SK-N-SH (cell line): ENCODE data around the gene TNRC6C. TPM values are rescaled to one million over a fixed set of nuclear protein-coding genes. Genes with fewer than 3 reads are reported as not detected.

Experiments
- CTCF ChIA-PET: fragments of 300-600, 350-600 bp; formaldehyde crosslinking; extraction: SDS; loops from one replicate; lab custom pipeline; 2021; lab: Yijun Ruan, JAX
- POLR2A ChIA-PET: fragments of 350-600 bp; sonication (Branson Sonifier 250); formaldehyde crosslinking; extraction: SDS; loops from one replicate; lab custom pipeline; 2020; ENCODE audit warnings: antibody characterized with exemption, inconsistent platforms; lab: Yijun Ruan, JAX
- DNase-seq: peaks from one replicate; pipeline ENCODE4 v3.0.0; 2012
- H2AFZ ChIP-seq: fragments of 200-600 bp; sonication (generic); 2 replicates; pipeline ENCODE4 v1.8.1; 2016; ENCODE audit warnings: antibody characterized with exemption, mild to moderate bottlenecking, low read depth
- H3F3A ChIP-seq: fragments of 200-600 bp; sonication (generic); replicated peaks from 2 replicates; pipeline ENCODE3; 2016; ENCODE audit warnings: antibody characterized with exemption, mild to moderate bottlenecking; ENCODE audit not compliant: insufficient read depth
- H3K27ac ChIP-seq, 2 experiments: fragments of 200-500 bp in 1 of 2; fragments of 200-600 bp in 1 of 2; sonication (Bioruptor generic) in 1 of 2; sonication (generic), shearing (Covaris generic) in 1 of 2; 2 replicates each; pipeline versions ENCODE4 v1.5.1 to v1.6.1; 2014 to 2016; ENCODE audit warnings: low read depth in 2 of 2, inconsistent platforms in 1 of 2, low read length in 1 of 2, mild to moderate bottlenecking in 1 of 2, mixed read lengths in 1 of 2
- H3K27me3 ChIP-seq: fragments of 200-600 bp; sonication (generic), shearing (Covaris generic); 2 replicates; pipeline ENCODE4 v1.6.1; 2016; ENCODE audit warnings: mixed run types; ENCODE audit not compliant: insufficient read depth
- H3K36me3 ChIP-seq, 2 experiments: fragments of 200-500 bp in 1 of 2; fragments of 200-600 bp in 1 of 2; sonication (Bioruptor generic) in 1 of 2; sonication (generic) in 1 of 2; replicated peaks in 1 of 2; 2 replicates each; pipeline versions ENCODE3 to v1.5.1; 2014 to 2016; ENCODE audit warnings: low read length in 1 of 2, mild to moderate bottlenecking in 1 of 2; ENCODE audit not compliant: insufficient read depth in 2 of 2, control insufficient read depth in 1 of 2
- H3K4me1 ChIP-seq, 2 experiments: fragments of 200-500 bp in 1 of 2; fragments of 200-600 bp in 1 of 2; sonication (Bioruptor generic) in 1 of 2; sonication (generic), shearing (Covaris generic) in 1 of 2; 2 replicates each; pipeline versions ENCODE4 v1.5.1 to v1.6.1; 2014 to 2016; ENCODE audit warnings: low read depth in 1 of 2, low read length in 1 of 2, mixed run types in 1 of 2; ENCODE audit not compliant: insufficient read depth in 2 of 2, control insufficient read depth in 1 of 2
- H3K4me2 ChIP-seq: fragments of 200-600 bp; sonication (generic), shearing (Covaris generic); 2 replicates; pipeline ENCODE4 v1.6.1; 2017; ENCODE audit warnings: mixed run types
- H3K4me3 ChIP-seq, 2 experiments: fragments of 200-500 bp in 1 of 2; fragments of 200-600 bp in 1 of 2; sonication (Bioruptor generic) in 1 of 2; sonication (generic), shearing (Covaris generic) in 1 of 2; 2 replicates each; pipeline versions ENCODE4 v1.5.1 to v1.8.1; 2014 to 2016; ENCODE audit warnings: low read depth in 2 of 2, inconsistent platforms in 1 of 2, low read length in 1 of 2, mild to moderate bottlenecking in 1 of 2, mixed read lengths in 1 of 2, moderate library complexity in 1 of 2
- H3K79me2 ChIP-seq: fragments of 200-600 bp; sonication (generic); 2 replicates; pipeline ENCODE4 v1.8.1; 2017; ENCODE audit warnings: mild to moderate bottlenecking; ENCODE audit not compliant: insufficient read depth
- H3K9ac ChIP-seq: fragments of 200-600 bp; sonication (generic); 2 replicates; pipeline ENCODE4 v1.6.1; 2017; ENCODE audit warnings: mixed run types
- H3K9me2 ChIP-seq: fragments of 200-600 bp; sonication (generic); 2 replicates; pipeline ENCODE4 v1.6.1; 2017; ENCODE audit warnings: mixed run types
- H3K9me3 ChIP-seq: fragments of 200-600 bp; sonication (generic); 2 replicates; pipeline ENCODE4 v1.6.1; 2017; ENCODE audit warnings: mixed run types, mild to moderate bottlenecking, moderate library complexity
- H4K20me1 ChIP-seq: fragments of 200-600 bp; sonication (generic); 2 replicates; pipeline ENCODE4 v1.6.1; 2017; ENCODE audit warnings: mild to moderate bottlenecking, mixed run types; ENCODE audit not compliant: insufficient read depth
- ELF1 ChIP-seq: IDR thresholded peaks from 2 replicates; pipeline ENCODE4 v1.4.0; 2012
- EP300 ChIP-seq, 2 experiments: IDR thresholded peaks; 2 replicates each; pipeline versions ENCODE4 v1.4.0 to v1.6.1; 2012; ENCODE audit warnings: borderline replicate concordance in 1 of 2, low read depth in 1 of 2, low read length in 1 of 2
- FOSL2 ChIP-seq: IDR thresholded peaks from 2 replicates; pipeline ENCODE4 v1.4.0; 2012; ENCODE audit warnings: low read depth, mild to moderate bottlenecking, moderate library complexity, borderline replicate concordance
- GATA2 ChIP-seq: sonication (generic); formaldehyde crosslinking; IDR thresholded peaks from 2 replicates; pipeline ENCODE4 v1.5.0; 2020; ENCODE audit warnings: mild to moderate bottlenecking, missing genetic modification reagents
- IRF3 ChIP-seq: fragments of 150-350 bp; IDR thresholded peaks from 2 replicates; pipeline ENCODE4 v1.6.1; 2016; ENCODE audit warnings: mild to moderate bottlenecking, low read depth, low read length
- MAX ChIP-seq: IDR thresholded peaks from 2 replicates; pipeline ENCODE4 v1.4.0; 2012; ENCODE audit warnings: low read depth
- MEF2A ChIP-seq: IDR thresholded peaks from 2 replicates; pipeline ENCODE4 v1.4.0; 2012; ENCODE audit warnings: low read depth, borderline replicate concordance
- PBX3 ChIP-seq: IDR thresholded peaks from 2 replicates; pipeline ENCODE4; 2012
- RAD21 ChIP-seq: IDR thresholded peaks from 2 replicates; pipeline ENCODE4 v1.6.1; 2012; ENCODE audit warnings: mild to moderate bottlenecking, low read length
- REST ChIP-seq: IDR thresholded peaks from 2 replicates; pipeline ENCODE4 v1.6.1; 2012; ENCODE audit warnings: mild to moderate bottlenecking, low read depth, low read length, moderate library complexity
- SIN3A ChIP-seq: IDR thresholded peaks from 2 replicates; pipeline ENCODE4 v1.6.1; 2012; ENCODE audit warnings: low read depth, mild to moderate bottlenecking, low read length, moderate library complexity, borderline replicate concordance
- SMC3 ChIP-seq: IDR thresholded peaks from 2 replicates; pipeline ENCODE4 v1.6.1; 2012; ENCODE audit warnings: low read depth, low read length, improper control_type of control experiment
- TAF1 ChIP-seq: IDR thresholded peaks from 2 replicates; pipeline ENCODE4 v1.6.1; 2012; ENCODE audit warnings: low read depth, mild to moderate bottlenecking, low read length, moderate library complexity, borderline replicate concordance
- TCF12 ChIP-seq: IDR thresholded peaks from 2 replicates; pipeline ENCODE4 v1.4.0; 2012
- TEAD4 ChIP-seq: IDR thresholded peaks from 2 replicates; pipeline ENCODE4 v1.4.0; 2012; ENCODE audit warnings: mild to moderate bottlenecking, borderline replicate concordance; ENCODE audit not compliant: insufficient read depth
- USF2 ChIP-seq: fragments of 150-350 bp; IDR thresholded peaks from 2 replicates; pipeline ENCODE4 v1.6.1; 2017; ENCODE audit warnings: antibody characterized with exemption, low read length, low read depth, borderline replicate concordance
- WGBS: methylation state at CpG from one replicate; pipeline ENCODE4 v1.1.6; 2017; ENCODE audit warnings: low lambda C conversion rate; 5-methylcytosine and 5-hydroxymethylcytosine counted together
- polyA plus RNA-seq, 3 experiments: library from polyadenylated mRNA; depleted of rRNA; stranded (reverse); fragments of >200 nt; gene quantifications; 2 replicates each; pipeline ENCODE4 v1.2.3, GENCODE V29; 2012
- TF ChIP-seq, protein P1 (sequence below): fragments of 200-600 bp; sonication (generic); IDR thresholded peaks from 2 replicates; pipeline ENCODE4 v1.6.1; 2017; ENCODE audit warnings: antibody characterized with exemption, mild to moderate bottlenecking, moderate library complexity

Gene TNRC6C
- polyA plus RNA-seq, 1 of the 3 experiments (the other 2 are of a cell fraction): 2.2 TPM

DNA sequence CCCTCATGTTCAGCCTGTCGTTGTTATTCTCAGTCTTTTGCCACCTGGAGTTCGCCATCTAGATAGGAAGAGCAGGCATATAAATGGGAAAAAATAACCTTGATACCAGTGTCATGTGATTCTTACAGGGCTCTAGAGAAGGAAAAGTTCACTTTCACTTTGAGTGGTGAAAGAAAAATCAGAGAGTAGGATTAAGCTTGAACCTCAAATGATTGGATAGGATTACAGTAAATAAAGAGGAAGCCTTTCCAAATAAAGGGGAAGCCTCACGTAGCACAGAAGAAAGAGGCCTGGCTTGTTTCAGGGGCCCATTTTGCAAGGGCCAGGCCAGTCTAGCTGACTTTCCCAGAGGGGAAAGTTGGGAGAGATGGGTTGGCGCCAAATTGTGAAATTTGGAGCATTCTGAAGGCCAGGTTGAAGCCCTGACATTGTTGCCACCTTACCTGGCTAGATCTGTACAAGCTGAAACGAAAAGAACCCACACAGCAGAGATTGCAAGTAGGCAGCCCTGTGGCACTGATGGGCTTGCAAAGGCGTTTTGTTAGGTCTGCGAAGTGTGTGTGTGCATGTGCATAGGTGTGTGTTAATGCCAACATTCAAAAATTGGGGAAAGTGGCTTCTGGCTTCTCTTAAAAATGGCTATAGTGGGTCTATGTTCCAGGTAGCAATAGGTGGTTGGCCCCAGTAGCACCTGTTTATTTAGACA, 131.2 kb downstream of the TNRC6C start:
- Histone ChIP-seq H2AFZ (no peak overlapping the region), H3K4me3 (no peak overlapping the region), H3K9ac (no peak overlapping the region), H3K4me2 (no peak overlapping the region), H3F3A (no peaks in the 10 kb centered on the region), H3K9me3 (no peaks in the 10 kb centered on the region), H3K36me3 (peaks cover 69 to 81% of the 10 kb centered on the region in 2 experiments), H4K20me1 (no peaks in the 10 kb centered on the region), H3K9me2 (no peaks in the 10 kb centered on the region), H3K27ac (no peak overlapping the region), H3K4me1 (peaks cover 0 to 3% of the 10 kb centered on the region in 2 experiments; a peak in 1 of 4 replicates), H3K27me3 (no peaks in the 10 kb centered on the region), H3K79me2 (no peaks in the 10 kb centered on the region)
- no peak for DNase-seq
- POLR2A ChIA-PET: no interaction called here
- TF ChIP-seq REST (no peak), PBX3 (no peak), ELF1 (no peak), SIN3A (no peak), IRF3 (no peak), TCF12 (no peak), TEAD4 (no peak), USF2 (no peak), SMC3 (no peak), EP300 (IDR thresholded peaks at IDR 0.05; ENCODE audit: borderline replicate concordance in 1 of 2, low read depth in 1 of 2, low read length in 1 of 2) (no peak), FOSL2 (no peak), RAD21 (no peak), TAF1 (no peak), GATA2 (CRISPR knock-in tag) (no peak), MEF2A (no peak), MAX (no peak)
- TF ChIP-seq, protein P1, sequence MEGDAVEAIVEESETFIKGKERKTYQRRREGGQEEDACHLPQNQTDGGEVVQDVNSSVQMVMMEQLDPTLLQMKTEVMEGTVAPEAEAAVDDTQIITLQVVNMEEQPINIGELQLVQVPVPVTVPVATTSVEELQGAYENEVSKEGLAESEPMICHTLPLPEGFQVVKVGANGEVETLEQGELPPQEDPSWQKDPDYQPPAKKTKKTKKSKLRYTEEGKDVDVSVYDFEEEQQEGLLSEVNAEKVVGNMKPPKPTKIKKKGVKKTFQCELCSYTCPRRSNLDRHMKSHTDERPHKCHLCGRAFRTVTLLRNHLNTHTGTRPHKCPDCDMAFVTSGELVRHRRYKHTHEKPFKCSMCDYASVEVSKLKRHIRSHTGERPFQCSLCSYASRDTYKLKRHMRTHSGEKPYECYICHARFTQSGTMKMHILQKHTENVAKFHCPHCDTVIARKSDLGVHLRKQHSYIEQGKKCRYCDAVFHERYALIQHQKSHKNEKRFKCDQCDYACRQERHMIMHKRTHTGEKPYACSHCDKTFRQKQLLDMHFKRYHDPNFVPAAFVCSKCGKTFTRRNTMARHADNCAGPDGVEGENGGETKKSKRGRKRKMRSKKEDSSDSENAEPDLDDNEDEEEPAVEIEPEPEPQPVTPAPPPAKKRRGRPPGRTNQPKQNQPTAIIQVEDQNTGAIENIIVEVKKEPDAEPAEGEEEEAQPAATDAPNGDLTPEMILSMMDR: no peak
- WGBS: 89% methylated on average over 7 of the region's 7 CpGs
- CTCF ChIA-PET: interaction anchor here (1.1 to 3.5 kb wide), 7 partner anchors 19 to 595 kb away, joined by 3 to 10 read pairs (median 5); no protein-coding TSS in a partner anchor
